GM04503 (cell line): Measurements from ENCODE around the gene SYNE3.

Source experiments
- DNase-seq: peaks from one replicate; pipeline ENCODE4 v3.0.0-alpha.2; 2012; ENCODE audit warnings: low read depth

Gene SYNE3

GRCh38 chr14:95489214-95490137 lies 27.0 kb downstream of the SYNE3 start:
- DNase-seq, result no peak

GRCh38 chr14:95488376-95489213 lies 27.9 kb downstream of the SYNE3 start:
- DNase-seq, result no peak

DNA sequence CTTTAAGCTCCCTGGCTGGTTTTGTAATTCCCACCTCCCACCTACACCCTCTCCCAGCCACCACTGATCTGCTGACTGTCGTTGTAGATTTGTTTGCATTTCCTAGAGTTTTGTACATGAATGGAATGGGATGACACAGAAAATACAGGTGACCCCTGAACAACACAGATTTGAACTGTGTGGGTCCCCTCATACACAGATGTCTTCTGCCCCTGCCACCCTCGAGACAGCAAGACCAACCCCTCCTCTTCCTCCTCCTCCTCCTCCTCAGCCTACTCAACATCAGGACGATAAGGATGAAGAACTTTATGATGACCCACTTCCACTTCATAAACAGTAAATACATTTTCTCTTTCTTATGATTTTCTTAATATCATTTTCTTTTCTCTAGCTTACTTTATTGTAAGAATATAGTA lies 28.8 kb downstream of the SYNE3 start:
- DNase-seq, result no peak

GRCh38 chr14:95486875-95487668 lies 29.4 kb downstream of the SYNE3 start:
- DNase-seq, result no peak

DNA sequence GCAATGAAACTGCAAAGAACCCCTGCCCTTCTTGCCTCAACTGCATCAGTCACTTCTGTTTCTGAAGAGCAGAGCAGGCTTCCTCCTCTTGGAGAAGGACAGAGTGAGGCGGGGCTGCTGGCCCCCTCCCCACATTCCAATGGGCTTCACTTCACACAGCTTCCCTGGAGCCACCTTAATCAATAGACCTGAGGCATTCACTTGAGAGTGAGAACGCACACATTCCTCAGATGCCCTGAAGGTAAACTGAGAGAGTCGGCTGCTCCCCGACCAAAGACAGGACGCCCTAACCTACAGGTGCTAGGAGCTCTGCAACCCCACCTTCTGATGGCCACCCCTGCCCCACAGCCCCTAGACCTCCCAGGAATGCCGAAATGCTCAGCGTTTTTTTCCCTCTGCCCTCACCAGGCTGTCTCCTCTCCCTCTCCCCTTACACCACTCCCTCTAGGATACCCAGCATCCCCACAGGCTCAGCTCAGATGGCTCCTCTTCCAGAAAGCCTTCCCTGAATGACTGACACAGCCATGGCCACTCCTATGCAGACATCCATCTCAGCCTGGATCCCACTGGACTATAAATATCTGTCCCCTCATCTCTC lies 31.1 kb downstream of the SYNE3 start:
- DNase-seq, result no peak

DNA sequence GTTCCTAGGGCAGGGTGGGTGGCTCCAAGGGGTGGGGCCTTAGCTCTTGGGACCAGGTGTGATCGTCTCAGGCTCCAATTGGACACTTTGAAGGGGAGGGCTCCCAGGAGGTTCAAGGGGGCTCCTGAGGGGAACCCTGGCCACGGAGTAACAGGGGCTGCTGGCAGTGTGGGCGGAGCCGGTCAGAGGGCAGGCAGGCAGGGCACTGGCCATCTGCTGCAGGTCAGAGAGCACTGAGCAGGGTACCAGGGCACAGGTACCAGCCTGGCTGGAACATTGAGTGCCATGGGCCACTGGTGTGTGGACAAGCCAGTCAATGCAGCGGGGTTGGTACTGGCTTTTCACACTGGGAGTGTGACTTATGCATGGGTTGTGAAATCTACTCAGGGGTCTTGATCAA lies 32.2 kb downstream of the SYNE3 start:
- no peak for DNase-seq

DNA sequence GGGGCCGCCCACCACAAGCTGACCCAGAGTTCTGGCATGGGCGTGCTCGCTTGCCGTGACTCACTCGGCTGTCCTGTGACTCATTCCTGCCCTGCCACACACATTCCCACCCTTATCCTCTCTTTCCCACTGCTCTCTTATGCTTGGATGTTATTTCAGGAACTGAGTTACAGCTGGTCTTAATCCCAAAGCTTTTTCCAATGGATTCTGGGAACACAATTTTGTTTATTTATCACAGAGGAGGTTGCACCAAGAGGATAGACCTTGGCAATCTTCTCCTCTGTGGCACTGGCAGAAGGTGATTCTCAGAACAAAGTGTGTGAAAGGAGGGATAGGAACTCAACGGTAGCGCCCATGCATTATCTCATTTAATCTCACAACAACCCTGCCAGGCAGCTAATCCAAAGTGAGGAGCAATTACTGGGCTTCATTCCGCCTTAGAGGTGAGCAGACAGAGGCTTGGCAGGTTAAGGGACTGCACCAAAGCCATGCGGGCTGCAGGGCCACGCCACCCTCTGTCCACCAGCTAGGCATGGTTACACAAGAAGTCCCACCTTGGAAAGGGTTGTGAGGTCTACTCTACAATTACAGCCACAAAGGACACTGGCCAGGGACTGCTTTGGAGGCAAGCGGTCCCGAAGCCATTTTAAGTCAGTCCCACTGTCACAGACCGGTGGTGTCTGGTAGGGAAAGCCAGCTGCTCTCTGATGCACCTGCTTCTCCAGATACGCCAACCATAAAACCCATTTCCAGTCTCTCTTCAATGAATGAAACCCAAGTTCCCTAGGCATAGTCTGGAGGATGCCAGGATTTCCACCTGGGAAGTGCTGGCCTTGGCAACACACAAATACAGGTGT lies 32.9 kb downstream of the SYNE3 start:
- peak; percentile 89 for DNase-seq

GRCh38 chr14:95482627-95483308 lies 33.7 kb downstream of the SYNE3 start:
- DNase-seq, result no peak

GRCh38 chr14:95481391-95482022 lies 34.9 kb downstream of the SYNE3 start:
- DNase-seq, result no peak

- DNase-seq, result no peak
These were observed 35.6 kb downstream of the SYNE3 start for GRCh38 chr14:95480887-95481226.

DNA sequence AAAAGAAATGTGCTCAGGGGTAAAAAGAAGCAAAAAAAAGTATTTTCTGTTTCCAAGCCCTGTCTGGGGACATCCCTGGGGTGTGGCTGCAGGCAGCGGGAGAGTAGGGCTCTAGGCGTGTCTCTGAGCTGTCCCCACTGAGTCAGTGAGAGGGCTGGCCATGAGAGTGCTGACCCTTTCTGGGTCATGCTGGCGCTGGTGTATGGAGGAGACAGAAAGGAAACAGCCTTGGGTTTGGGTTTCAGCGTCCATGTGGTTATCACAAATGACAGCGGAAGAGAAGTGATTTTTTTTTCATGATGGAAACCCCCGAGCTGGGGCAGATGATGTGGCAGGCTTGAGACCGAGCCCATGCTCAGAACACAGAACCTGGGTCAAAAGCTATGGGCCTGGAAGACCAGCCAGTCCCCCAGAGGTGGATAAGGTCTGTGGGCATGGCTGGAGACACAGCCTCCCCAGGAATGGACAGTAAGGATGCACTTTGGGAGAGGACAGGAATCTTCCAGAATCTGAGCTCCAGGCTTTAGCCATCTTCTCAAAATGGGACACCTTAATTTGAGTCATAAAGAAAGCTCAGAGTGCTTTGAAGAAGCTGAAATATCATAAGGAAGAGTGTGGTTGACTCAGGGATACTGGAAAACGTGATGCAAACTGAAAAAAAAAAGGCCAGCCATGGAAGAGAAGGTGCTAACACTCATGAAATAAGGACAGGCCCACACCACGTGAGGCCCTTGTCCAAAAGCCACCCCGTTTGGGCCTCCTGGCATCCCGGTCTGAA lies 36.2 kb downstream of the SYNE3 start:
- no peak for DNase-seq

DNA sequence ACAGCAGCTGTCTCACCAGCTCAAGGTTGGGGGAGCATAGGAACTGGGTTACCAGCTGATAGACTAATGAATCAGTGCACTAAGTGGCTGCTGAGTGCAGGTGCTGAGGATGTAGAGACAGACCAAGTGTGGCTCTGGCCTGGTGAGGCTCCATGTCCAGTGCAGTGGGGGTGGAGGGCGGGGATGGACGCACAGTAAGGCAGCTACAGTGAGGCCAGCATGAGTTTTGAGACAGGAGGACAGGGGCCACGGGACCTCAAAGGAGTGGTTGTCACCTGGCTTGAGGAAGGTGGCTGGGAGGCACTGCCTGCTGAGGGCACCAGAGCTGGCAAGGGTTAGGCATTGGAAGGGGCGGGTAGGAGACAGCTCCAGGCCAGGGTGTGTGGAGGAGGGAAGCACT lies 37.0 kb downstream of the SYNE3 start:
- DNase-seq, result no peak

- DNase-seq, result no peak
These were observed 37.6 kb downstream of the SYNE3 start for GRCh38 chr14:95478818-95479217.

- DNase-seq, result no peak
These were observed 38.1 kb downstream of the SYNE3 start for GRCh38 chr14:95478309-95478708.

DNA sequence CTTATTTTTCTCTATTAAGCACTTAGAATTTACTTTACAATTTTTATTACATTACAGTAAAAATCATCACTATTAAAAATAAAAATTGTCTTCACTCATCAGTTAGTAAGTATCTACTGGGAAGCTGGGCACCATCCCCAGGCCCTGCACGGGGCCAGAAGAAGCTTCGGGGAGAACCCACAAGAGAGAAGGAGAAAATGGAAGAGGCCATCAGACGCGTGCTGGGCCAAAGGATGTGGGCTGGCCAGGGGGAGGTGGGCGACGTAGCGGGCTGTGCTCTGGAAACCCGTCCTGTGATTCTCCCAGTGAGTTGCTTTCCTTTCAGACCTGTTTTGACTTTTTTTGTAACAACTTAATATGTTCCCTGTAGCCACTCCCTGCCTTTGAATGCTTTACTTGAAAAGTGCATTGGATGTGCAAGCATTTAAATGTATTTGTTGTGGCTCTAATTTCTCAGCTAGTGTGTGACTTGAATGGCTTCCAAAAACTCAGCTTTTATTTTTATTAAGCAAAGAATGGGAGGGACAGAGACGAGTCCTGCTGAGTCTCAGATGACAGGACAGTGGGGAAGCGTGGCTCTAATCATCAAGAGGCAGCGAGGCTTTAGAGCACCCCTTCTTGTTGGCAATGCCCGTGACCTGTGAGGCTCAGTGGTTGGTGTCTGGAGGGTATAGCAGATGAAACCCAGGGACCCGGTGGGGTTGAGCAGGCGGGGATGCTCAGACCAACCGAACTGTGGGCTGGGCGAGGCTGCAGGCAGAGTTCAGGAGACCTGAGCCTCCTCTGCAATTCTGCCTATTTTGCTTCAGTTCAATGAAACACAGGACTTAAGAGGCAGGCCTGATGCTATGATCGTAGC lies 38.8 kb downstream of the SYNE3 start:
- DNase-seq, result no peak

- DNase-seq, result no peak
These were observed 39.7 kb downstream of the SYNE3 start for GRCh38 chr14:95476747-95477146.

- DNase-seq, result no peak
These were observed 40.8 kb downstream of the SYNE3 start for GRCh38 chr14:95475540-95476240.
